Measurements from ENCODE around the gene UNC13B.

DNA sequence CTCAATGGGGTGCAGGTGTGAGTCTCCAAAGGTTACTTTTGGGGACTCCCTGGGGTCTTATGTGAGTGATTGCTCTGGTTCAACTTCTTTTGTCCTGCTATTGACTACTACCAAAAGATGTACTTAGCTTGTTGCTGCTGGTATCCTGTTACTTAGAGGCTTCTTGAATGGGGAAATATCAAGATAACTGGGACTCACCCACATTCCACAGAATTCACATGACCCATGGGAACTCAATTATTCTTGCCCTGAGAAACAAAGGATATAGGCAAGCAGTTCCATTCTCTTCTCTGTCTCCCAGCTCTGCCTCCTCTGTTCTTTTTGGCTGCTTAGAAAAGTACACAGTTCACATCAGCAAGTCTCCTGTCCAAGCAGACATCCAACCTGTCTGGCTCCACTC is 105.9 kb downstream of the UNC13B start:
- no peak for TF ChIP-seq EGR1 (conservative IDR thresholded peaks at IDR 0.05)
- TF ChIP-seq, protein P1, sequence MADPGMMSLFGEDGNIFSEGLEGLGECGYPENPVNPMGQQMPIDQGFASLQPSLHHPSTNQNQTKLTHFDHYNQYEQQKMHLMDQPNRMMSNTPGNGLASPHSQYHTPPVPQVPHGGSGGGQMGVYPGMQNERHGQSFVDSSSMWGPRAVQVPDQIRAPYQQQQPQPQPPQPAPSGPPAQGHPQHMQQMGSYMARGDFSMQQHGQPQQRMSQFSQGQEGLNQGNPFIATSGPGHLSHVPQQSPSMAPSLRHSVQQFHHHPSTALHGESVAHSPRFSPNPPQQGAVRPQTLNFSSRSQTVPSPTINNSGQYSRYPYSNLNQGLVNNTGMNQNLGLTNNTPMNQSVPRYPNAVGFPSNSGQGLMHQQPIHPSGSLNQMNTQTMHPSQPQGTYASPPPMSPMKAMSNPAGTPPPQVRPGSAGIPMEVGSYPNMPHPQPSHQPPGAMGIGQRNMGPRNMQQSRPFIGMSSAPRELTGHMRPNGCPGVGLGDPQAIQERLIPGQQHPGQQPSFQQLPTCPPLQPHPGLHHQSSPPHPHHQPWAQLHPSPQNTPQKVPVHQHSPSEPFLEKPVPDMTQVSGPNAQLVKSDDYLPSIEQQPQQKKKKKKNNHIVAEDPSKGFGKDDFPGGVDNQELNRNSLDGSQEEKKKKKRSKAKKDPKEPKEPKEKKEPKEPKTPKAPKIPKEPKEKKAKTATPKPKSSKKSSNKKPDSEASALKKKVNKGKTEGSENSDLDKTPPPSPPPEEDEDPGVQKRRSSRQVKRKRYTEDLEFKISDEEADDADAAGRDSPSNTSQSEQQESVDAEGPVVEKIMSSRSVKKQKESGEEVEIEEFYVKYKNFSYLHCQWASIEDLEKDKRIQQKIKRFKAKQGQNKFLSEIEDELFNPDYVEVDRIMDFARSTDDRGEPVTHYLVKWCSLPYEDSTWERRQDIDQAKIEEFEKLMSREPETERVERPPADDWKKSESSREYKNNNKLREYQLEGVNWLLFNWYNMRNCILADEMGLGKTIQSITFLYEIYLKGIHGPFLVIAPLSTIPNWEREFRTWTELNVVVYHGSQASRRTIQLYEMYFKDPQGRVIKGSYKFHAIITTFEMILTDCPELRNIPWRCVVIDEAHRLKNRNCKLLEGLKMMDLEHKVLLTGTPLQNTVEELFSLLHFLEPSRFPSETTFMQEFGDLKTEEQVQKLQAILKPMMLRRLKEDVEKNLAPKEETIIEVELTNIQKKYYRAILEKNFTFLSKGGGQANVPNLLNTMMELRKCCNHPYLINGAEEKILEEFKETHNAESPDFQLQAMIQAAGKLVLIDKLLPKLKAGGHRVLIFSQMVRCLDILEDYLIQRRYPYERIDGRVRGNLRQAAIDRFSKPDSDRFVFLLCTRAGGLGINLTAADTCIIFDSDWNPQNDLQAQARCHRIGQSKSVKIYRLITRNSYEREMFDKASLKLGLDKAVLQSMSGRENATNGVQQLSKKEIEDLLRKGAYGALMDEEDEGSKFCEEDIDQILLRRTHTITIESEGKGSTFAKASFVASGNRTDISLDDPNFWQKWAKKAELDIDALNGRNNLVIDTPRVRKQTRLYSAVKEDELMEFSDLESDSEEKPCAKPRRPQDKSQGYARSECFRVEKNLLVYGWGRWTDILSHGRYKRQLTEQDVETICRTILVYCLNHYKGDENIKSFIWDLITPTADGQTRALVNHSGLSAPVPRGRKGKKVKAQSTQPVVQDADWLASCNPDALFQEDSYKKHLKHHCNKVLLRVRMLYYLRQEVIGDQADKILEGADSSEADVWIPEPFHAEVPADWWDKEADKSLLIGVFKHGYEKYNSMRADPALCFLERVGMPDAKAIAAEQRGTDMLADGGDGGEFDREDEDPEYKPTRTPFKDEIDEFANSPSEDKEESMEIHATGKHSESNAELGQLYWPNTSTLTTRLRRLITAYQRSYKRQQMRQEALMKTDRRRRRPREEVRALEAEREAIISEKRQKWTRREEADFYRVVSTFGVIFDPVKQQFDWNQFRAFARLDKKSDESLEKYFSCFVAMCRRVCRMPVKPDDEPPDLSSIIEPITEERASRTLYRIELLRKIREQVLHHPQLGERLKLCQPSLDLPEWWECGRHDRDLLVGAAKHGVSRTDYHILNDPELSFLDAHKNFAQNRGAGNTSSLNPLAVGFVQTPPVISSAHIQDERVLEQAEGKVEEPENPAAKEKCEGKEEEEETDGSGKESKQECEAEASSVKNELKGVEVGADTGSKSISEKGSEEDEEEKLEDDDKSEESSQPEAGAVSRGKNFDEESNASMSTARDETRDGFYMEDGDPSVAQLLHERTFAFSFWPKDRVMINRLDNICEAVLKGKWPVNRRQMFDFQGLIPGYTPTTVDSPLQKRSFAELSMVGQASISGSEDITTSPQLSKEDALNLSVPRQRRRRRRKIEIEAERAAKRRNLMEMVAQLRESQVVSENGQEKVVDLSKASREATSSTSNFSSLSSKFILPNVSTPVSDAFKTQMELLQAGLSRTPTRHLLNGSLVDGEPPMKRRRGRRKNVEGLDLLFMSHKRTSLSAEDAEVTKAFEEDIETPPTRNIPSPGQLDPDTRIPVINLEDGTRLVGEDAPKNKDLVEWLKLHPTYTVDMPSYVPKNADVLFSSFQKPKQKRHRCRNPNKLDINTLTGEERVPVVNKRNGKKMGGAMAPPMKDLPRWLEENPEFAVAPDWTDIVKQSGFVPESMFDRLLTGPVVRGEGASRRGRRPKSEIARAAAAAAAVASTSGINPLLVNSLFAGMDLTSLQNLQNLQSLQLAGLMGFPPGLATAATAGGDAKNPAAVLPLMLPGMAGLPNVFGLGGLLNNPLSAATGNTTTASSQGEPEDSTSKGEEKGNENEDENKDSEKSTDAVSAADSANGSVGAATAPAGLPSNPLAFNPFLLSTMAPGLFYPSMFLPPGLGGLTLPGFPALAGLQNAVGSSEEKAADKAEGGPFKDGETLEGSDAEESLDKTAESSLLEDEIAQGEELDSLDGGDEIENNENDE (IDR thresholded peaks at IDR 0.05; ENCODE audit: low read depth, low read length) = no peak
- no peak for TF ChIP-seq HDGF (IDR thresholded peaks at IDR 0.05)
- TF ChIP-seq ZNF780A (CRISPR knock-in tag; IDR thresholded peaks at IDR 0.05) = no peak
- no peak for TF ChIP-seq ZSCAN29 (IDR thresholded peaks at IDR 0.05)
- no peak for TF ChIP-seq HDAC1 (IDR thresholded peaks at IDR 0.05)
- TF ChIP-seq GABPA (tag; conservative IDR thresholded peaks at IDR 0.05; ENCODE audit: low read depth) = no peak
- no peak for TF ChIP-seq YY1 (IDR thresholded peaks at IDR 0.05; ENCODE audit: borderline replicate concordance in 1 of 3, control insufficient read depth in 1 of 3, extremely low read depth in 1 of 3, insufficient read depth in 3 of 3, insufficient read length in 1 of 3, insufficient replicate concordance in 2 of 3, low read depth in 1 of 3, low read length in 2 of 3)
